NCI-H187 treated with DMSO at 0.1 percent for 48 hours (cell line): ENCODE results near the gene CA6.
"Not testable (repeated sequence)": the region's sequence is repeated elsewhere in the genome, so short reads cannot be mapped to it uniquely, and the experiment has no call there.

Experiments
- DNase-seq: peaks from one replicate; lab custom pipeline; 2025; lab: John Stamatoyannopoulos, UW

The CA6 gene

GRCh38 chr1:8969937-8970336 lies 24.3 kb downstream of the CA6 start:
- DNase-seq: no peak

- DNase-seq: no peak
Measured at GRCh38 chr1:8970870-8971337, 25.2 kb downstream of the CA6 start.

- DNase-seq: no peak
Measured at GRCh38 chr1:8974551-8974950, 28.9 kb downstream of the CA6 start.

- DNase-seq: no peak
Measured at GRCh38 chr1:8976338-8976737, 30.7 kb downstream of the CA6 start.

GRCh38 chr1:8976896-8977450 lies 31.3 kb downstream of the CA6 start:
- no peak for DNase-seq

- DNase-seq: no peak
Measured at GRCh38 chr1:8980656-8981055, 35.0 kb downstream of the CA6 start.

- DNase-seq: no peak
Measured at GRCh38 chr1:8981169-8981568, 35.5 kb downstream of the CA6 start.

- DNase-seq: no peak
Measured at GRCh38 chr1:8984203-8984602, 38.5 kb downstream of the CA6 start.

- DNase-seq: no peak
Measured at GRCh38 chr1:8984990-8985389, 39.3 kb downstream of the CA6 start.

- no peak for DNase-seq
Measured at GRCh38 chr1:8985915-8986813, 40.5 kb downstream of the CA6 start.

GRCh38 chr1:8986814-8987190 lies 41.1 kb downstream of the CA6 start:
- no peak for DNase-seq

- DNase-seq: no peak
Measured at GRCh38 chr1:8987881-8988617, 42.4 kb downstream of the CA6 start.

GRCh38 chr1:8988618-8988967 lies 42.9 kb downstream of the CA6 start:
- no peak for DNase-seq

GRCh38 chr1:8989061-8989460 lies 43.4 kb downstream of the CA6 start:
- DNase-seq: no peak

GRCh38 chr1:8989821-8990220 lies 44.2 kb downstream of the CA6 start:
- no peak for DNase-seq

GRCh38 chr1:8992936-8993687 lies 47.4 kb downstream of the CA6 start:
- DNase-seq: no peak

- DNase-seq: not testable (repeated sequence)
Measured at GRCh38 chr1:8993962-8994675, 48.5 kb downstream of the CA6 start.

GRCh38 chr1:9001534-9002214 lies 56.0 kb downstream of the CA6 start:
- DNase-seq: not testable (repeated sequence)

GRCh38 chr1:9002215-9002560 lies 56.5 kb downstream of the CA6 start:
- DNase-seq: not testable (repeated sequence)

GRCh38 chr1:9004031-9004699 lies 58.5 kb downstream of the CA6 start:
- DNase-seq: no peak
